Neural progenitor cell (in vitro differentiated cells): ENCODE results near the gene METTL17. TPM values are rescaled to one million over a fixed set of nuclear protein-coding genes. Genes with fewer than 3 reads are reported as not detected.

Source experiments
- DNase-seq: peaks from one replicate; pipeline ENCODE4 v3.0.0-alpha.2; 2016; ENCODE audit warnings: low spot score
- H2AFZ ChIP-seq: fragments of 200-600 bp; sonication (generic); replicated peaks from 2 replicates; pipeline ENCODE4 v1.6.1; 2016; ENCODE audit warnings: antibody characterized with exemption
- H3F3A ChIP-seq: fragments of 200-600 bp; sonication (generic); 2 replicates; pipeline ENCODE4 v1.6.1; 2016; ENCODE audit warnings: antibody characterized with exemption, low read depth
- H3K27ac ChIP-seq: fragments of 200-600 bp; sonication (generic); 2 replicates; pipeline ENCODE4 v1.5.1; 2016; ENCODE audit warnings: mild to moderate bottlenecking
- H3K27me3 ChIP-seq: fragments of 200-600 bp; sonication (generic); 2 replicates; pipeline ENCODE4 v1.6.1; 2016; ENCODE audit warnings: mild to moderate bottlenecking, moderate library complexity
- H3K36me3 ChIP-seq: fragments of 200-600 bp; sonication (generic); 2 replicates; pipeline ENCODE4 v1.5.1; 2016
- H3K4me1 ChIP-seq: fragments of 200-600 bp; sonication (generic); 2 replicates; pipeline ENCODE4 v1.6.1; 2016; ENCODE audit warnings: mixed run types
- H3K4me2 ChIP-seq: fragments of 200-600 bp; sonication (generic); 2 replicates; pipeline ENCODE4 v1.6.1; 2016
- H3K4me3 ChIP-seq: fragments of 200-600 bp; sonication (generic); 2 replicates; pipeline ENCODE4 v1.5.1; 2016
- H3K79me2 ChIP-seq: fragments of 200-600 bp; sonication (generic); 2 replicates; pipeline ENCODE4 v1.6.1; 2016; ENCODE audit warnings: low read depth
- H3K9ac ChIP-seq: fragments of 200-600 bp; sonication (generic); 2 replicates; pipeline ENCODE4 v1.6.1; 2016
- H3K9me3 ChIP-seq: fragments of 200-600 bp; sonication (generic); 2 replicates; pipeline ENCODE4 v1.5.1; 2016; ENCODE audit warnings: low read depth
- H4K20me1 ChIP-seq: fragments of 200-600 bp; sonication (generic); 2 replicates; pipeline ENCODE4 v1.6.1; 2016; ENCODE audit warnings: low read depth
- H3K27ac Mint-ChIP-seq: 3 replicates; pipeline ENCODE4 v1.8.0; 2021; ENCODE audit warnings: mixed read lengths
- H3K27me3 Mint-ChIP-seq: 2 replicates; pipeline ENCODE4 v1.8.0; 2022; ENCODE audit warnings: low read depth, mild to moderate bottlenecking, inconsistent platforms, moderate library complexity, mixed read lengths; ENCODE audit not compliant: insufficient read depth
- H3K36me3 Mint-ChIP-seq: 3 replicates; pipeline ENCODE4 v1.8.0; 2021; ENCODE audit warnings: mixed read lengths
- H3K4me1 Mint-ChIP-seq: 3 replicates; pipeline ENCODE4 v1.8.0; 2021; ENCODE audit warnings: mixed read lengths
- H3K4me3 Mint-ChIP-seq: 3 replicates; pipeline ENCODE4 v1.8.0; 2021; ENCODE audit warnings: mild to moderate bottlenecking, moderate library complexity, mixed read lengths
- H3K9me3 Mint-ChIP-seq: 3 replicates; pipeline ENCODE4 v1.8.0; 2020; ENCODE audit warnings: mixed read lengths
- EZH2 ChIP-seq: fragments of 200-600 bp; sonication (generic); IDR thresholded peaks from 2 replicates; pipeline ENCODE4 v1.6.1; 2017; ENCODE audit warnings: antibody characterized with exemption, mild to moderate bottlenecking, moderate library complexity
- EZH2phosphoT487 ChIP-seq: fragments of 200-600 bp; sonication (generic); IDR thresholded peaks from 2 replicates; pipeline ENCODE4 v1.6.1; 2017; ENCODE audit warnings: antibody characterized with exemption
- total RNA-seq: library from RNA; depleted of rRNA; stranded (reverse); fragments of >200 nt; gene quantifications from 2 replicates; pipeline ENCODE4 v1.2.3, GENCODE V29; 2015; ENCODE audit warnings: low replicate concordance
- TF ChIP-seq, protein P1 (sequence below): fragments of 200-600 bp; sonication (generic); IDR thresholded peaks from 2 replicates; pipeline ENCODE4 v1.5.1; 2017; ENCODE audit warnings: antibody characterized with exemption, mild to moderate bottlenecking

The METTL17 gene
- total RNA-seq, 1 donor from 2014 or later: 126 TPM

GRCh38 chr14:21019366-21019765, 29.6 kb downstream of the METTL17 start:
- H3K4me1 Mint-ChIP-seq: peaks cover 24% of the 10 kb centered on the region
- no peak overlapping the region for H3K9ac ChIP-seq

DNA sequence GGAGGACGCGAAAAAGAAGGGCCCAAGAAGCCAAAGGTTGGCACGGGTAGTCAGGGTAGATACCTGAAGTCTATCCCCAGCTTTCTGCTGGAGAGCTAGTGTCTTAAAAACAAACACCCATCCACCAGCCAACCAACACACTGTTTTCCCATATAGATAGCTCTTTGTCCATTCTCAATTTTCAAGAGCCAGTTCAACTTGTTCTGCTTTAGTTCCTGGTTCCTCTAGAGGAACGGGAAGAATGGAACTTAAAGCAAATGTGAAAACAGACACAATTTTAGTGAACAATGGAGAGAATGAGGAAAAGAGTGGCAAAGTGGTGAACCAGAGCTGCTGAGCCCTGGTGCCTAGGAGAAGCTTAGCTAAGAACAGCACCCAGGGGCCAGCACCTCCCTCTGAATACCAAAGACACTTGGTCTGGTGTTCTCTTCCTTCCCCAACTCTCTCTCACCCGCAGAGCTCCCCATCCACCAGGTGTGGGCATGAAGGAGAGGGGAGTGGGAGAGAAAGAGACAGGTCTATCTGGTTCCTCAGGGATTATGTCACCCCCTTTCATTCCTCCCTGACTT, 31.3 kb downstream of the METTL17 start:
- peaks cover 11% of the 10 kb centered on the region for H3K4me1 Mint-ChIP-seq
- no peak overlapping the region for H3K4me3 ChIP-seq
- no peak overlapping the region for H2AFZ ChIP-seq
- no peak overlapping the region for H3K4me2 ChIP-seq
- TF ChIP-seq, protein P1, sequence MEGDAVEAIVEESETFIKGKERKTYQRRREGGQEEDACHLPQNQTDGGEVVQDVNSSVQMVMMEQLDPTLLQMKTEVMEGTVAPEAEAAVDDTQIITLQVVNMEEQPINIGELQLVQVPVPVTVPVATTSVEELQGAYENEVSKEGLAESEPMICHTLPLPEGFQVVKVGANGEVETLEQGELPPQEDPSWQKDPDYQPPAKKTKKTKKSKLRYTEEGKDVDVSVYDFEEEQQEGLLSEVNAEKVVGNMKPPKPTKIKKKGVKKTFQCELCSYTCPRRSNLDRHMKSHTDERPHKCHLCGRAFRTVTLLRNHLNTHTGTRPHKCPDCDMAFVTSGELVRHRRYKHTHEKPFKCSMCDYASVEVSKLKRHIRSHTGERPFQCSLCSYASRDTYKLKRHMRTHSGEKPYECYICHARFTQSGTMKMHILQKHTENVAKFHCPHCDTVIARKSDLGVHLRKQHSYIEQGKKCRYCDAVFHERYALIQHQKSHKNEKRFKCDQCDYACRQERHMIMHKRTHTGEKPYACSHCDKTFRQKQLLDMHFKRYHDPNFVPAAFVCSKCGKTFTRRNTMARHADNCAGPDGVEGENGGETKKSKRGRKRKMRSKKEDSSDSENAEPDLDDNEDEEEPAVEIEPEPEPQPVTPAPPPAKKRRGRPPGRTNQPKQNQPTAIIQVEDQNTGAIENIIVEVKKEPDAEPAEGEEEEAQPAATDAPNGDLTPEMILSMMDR: no peak
- no peak for TF ChIP-seq EZH2phosphoT487
- TF ChIP-seq EZH2: no peak
- no peaks in the 10 kb centered on the region for H3K79me2 ChIP-seq
- H3K27me3 Mint-ChIP-seq: peaks cover 13% of the 10 kb centered on the region
- H3K36me3 ChIP-seq: no peaks in the 10 kb centered on the region
- no peak overlapping the region for H3K4me3 Mint-ChIP-seq
- peaks cover 2% of the 10 kb centered on the region for H3K4me1 ChIP-seq
- no peaks in the 10 kb centered on the region for H3K9me3 ChIP-seq
- peaks cover 7% of the 10 kb centered on the region for H3K36me3 Mint-ChIP-seq
- H3K27ac Mint-ChIP-seq: no peak overlapping the region
- DNase-seq: no peak
- no peaks in the 10 kb centered on the region for H3F3A ChIP-seq
- H3K27ac ChIP-seq: no peak overlapping the region
- H3K9ac ChIP-seq: no peak overlapping the region
- H3K27me3 ChIP-seq: peaks cover 59% of the 10 kb centered on the region
- no peaks in the 10 kb centered on the region for H4K20me1 ChIP-seq
- peaks cover 2% of the 10 kb centered on the region for H3K9me3 Mint-ChIP-seq

More at GRCh38 chr14:21019366-21019765, 29.6 kb downstream of the METTL17 start:
- H3F3A ChIP-seq: no peaks in the 10 kb centered on the region
- H3K9me3 ChIP-seq: no peaks in the 10 kb centered on the region
- H4K20me1 ChIP-seq: no peaks in the 10 kb centered on the region
- peaks cover 2% of the 10 kb centered on the region for H3K9me3 Mint-ChIP-seq
- no peaks in the 10 kb centered on the region for H3K4me1 ChIP-seq
- peaks cover 42% of the 10 kb centered on the region for H3K27me3 ChIP-seq
- H2AFZ ChIP-seq: no peak overlapping the region
- no peak overlapping the region for H3K4me2 ChIP-seq
- TF ChIP-seq EZH2: no peak
- TF ChIP-seq, protein P1: no peak
- TF ChIP-seq EZH2phosphoT487: no peak
- H3K4me3 Mint-ChIP-seq: no peak overlapping the region
- DNase-seq: no peak
- peaks cover 7% of the 10 kb centered on the region for H3K36me3 Mint-ChIP-seq
- H3K4me3 ChIP-seq: no peak overlapping the region
- H3K27me3 Mint-ChIP-seq: peaks cover 15% of the 10 kb centered on the region
- no peaks in the 10 kb centered on the region for H3K36me3 ChIP-seq
- H3K79me2 ChIP-seq: no peaks in the 10 kb centered on the region
- H3K27ac Mint-ChIP-seq: no peak overlapping the region
- no peak overlapping the region for H3K27ac ChIP-seq

DNA sequence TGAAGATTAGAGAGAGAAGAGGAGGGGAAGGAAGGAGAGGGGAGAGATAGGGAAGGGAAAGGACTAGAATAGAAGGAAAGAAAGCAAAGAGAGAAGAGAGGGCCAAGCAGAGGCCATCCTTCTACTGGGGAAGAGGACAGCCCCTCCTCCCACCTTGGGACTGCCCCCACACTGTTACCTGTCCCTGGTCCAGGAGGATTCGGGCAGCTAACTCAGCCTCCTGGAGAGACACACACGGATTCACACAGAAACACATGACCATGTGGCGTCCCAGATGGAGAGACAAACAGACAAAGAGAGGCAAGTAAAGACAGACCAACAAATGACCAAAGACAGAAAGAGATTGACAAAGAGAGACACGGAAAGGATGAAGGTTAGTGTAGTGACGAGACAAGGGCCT, 32.9 kb downstream of the METTL17 start:
- Histone ChIP-seq H3F3A (no peaks in the 10 kb centered on the region), H3K4me3 (no peak overlapping the region)
- no peak for TF ChIP-seq EZH2phosphoT487
- no peak for TF ChIP-seq EZH2
- TF ChIP-seq, protein P1: no peak

More for the DNA sequence above, 32.9 kb downstream of the METTL17 start:
- Mint-ChIP-seq H3K9me3 (peaks cover 2% of the 10 kb centered on the region), H3K27ac (no peak overlapping the region), H3K27me3 (peaks cover 19% of the 10 kb centered on the region), H3K4me3 (peak overlapping the region; percentile 30), H3K4me1 (peaks cover 15% of the 10 kb centered on the region), H3K36me3 (peaks cover 7% of the 10 kb centered on the region)
- no peaks in the 10 kb centered on the region for H3K9me3 ChIP-seq
- no peak for DNase-seq
- H3K79me2 ChIP-seq: no peaks in the 10 kb centered on the region
- no peak overlapping the region for H3K9ac ChIP-seq
- H3K4me1 ChIP-seq: peaks cover 10% of the 10 kb centered on the region
- no peaks in the 10 kb centered on the region for H3K36me3 ChIP-seq
- H3K27ac ChIP-seq: no peak overlapping the region
- no peaks in the 10 kb centered on the region for H4K20me1 ChIP-seq
- H2AFZ ChIP-seq: no peak overlapping the region
- peaks cover 75% of the 10 kb centered on the region for H3K27me3 ChIP-seq
- no peak overlapping the region for H3K4me2 ChIP-seq
